PC-3 (cell line): ENCODE measurements around the gene ACVR1. TPM values are rescaled to one million over a fixed set of nuclear protein-coding genes. Genes with fewer than 3 reads are reported as not detected.

Experiments
- ATAC-seq: fragments of 200-7000 bp; cut with Tn5 transposase; 2 replicates; pipeline ENCODE4 v1.9.1; 2020; ENCODE audit warnings: mild to moderate bottlenecking, moderate library complexity
- BruUV-seq: library from RNA; stranded (reverse); fragments of 400-500 nt; replicated peaks from 2 replicates; lab custom pipeline; 2021; lab: Mats Ljungman, UMichigan
- CTCF ChIA-PET: fragments of 300-600 bp; sonication (Branson Sonifier 250); formaldehyde crosslinking; loops from one replicate; lab custom pipeline; 2022; ENCODE audit warnings: antibody characterized with exemption; lab: Charles Lee
- POLR2A ChIA-PET: fragments of 300-600 bp; sonication (Branson Sonifier 250); formaldehyde crosslinking; loops from one replicate; lab custom pipeline; 2022; ENCODE audit warnings: antibody characterized with exemption; ENCODE audit not compliant: unreplicated experiment; lab: Charles Lee
- DNase-seq: peaks from one replicate; pipeline ENCODE4 v3.0.0-alpha.2; 2015
- H2AFZ ChIP-seq: fragments of 300-600 bp; sonication (generic); 2 replicates; pipeline ENCODE4 v1.6.0; 2016; ENCODE audit warnings: antibody characterized with exemption, low read length
- H3F3A ChIP-seq: fragments of 300-600 bp; sonication (generic); one replicate; pipeline ENCODE4 v1.6.0; 2017; ENCODE audit warnings: antibody characterized with exemption, low read length, control low read depth, mild to moderate bottlenecking; ENCODE audit not compliant: unreplicated experiment
- H3K27ac ChIP-seq: fragments of 300-600 bp; sonication (generic); 2 replicates; pipeline ENCODE4 v1.5.1; 2016; ENCODE audit warnings: mild to moderate bottlenecking, low read length
- H3K27me3 ChIP-seq: fragments of 300-600 bp; sonication (generic); 2 replicates; pipeline ENCODE4 v1.6.1; 2016; ENCODE audit warnings: low read length, mixed read lengths
- H3K36me3 ChIP-seq: fragments of 300-600 bp; sonication (generic); 2 replicates; pipeline ENCODE4 v1.6.1; 2016; ENCODE audit warnings: low read depth, mixed run types, low read length, mixed read lengths
- H3K4me1 ChIP-seq: fragments of 300-600 bp; sonication (generic); 2 replicates; pipeline ENCODE4 v1.5.1; 2016; ENCODE audit warnings: low read length; ENCODE audit not compliant: insufficient read depth
- H3K4me2 ChIP-seq: fragments of 300-600 bp; sonication (generic); 2 replicates; pipeline ENCODE4 v1.6.0; 2016; ENCODE audit warnings: low read length
- H3K4me3 ChIP-seq: fragments of 300-600 bp; sonication (generic); 2 replicates; pipeline ENCODE4 v1.5.1; 2016; ENCODE audit warnings: mild to moderate bottlenecking, low read length, mixed read lengths
- H3K79me2 ChIP-seq: fragments of 300-600 bp; sonication (generic); 2 replicates; pipeline ENCODE4 v1.6.1; 2017; ENCODE audit warnings: low read length, mixed read lengths
- H3K9ac ChIP-seq: fragments of 300-600 bp; sonication (generic); 2 replicates; pipeline ENCODE4 v1.6.0; 2016; ENCODE audit warnings: mild to moderate bottlenecking, low read length
- H3K9me2 ChIP-seq: fragments of 300-600 bp; sonication (generic); replicated peaks from 2 replicates; pipeline ENCODE4 v1.6.1; 2016; ENCODE audit warnings: mixed run types, low read length, mixed read lengths
- H3K9me3 ChIP-seq: fragments of 300-600 bp; sonication (generic); 2 replicates; pipeline ENCODE4 v1.6.1; 2016; ENCODE audit warnings: low read length, mixed read lengths
- H4K20me1 ChIP-seq: fragments of 300-600 bp; sonication (generic); 2 replicates; pipeline ENCODE4 v1.6.1; 2016; ENCODE audit warnings: low read length, mixed read lengths
- CTCF ChIP-seq: fragments of 300-600 bp; sonication (generic); conservative IDR thresholded peaks from 2 replicates; pipeline ENCODE4 v1.5.1; 2017; ENCODE audit warnings: antibody characterized with exemption, low read depth, mild to moderate bottlenecking, low read length
- EZH2 ChIP-seq: fragments of 300-600 bp; sonication (generic); IDR thresholded peaks from one replicate; pipeline ENCODE4 v1.6.1; 2017; ENCODE audit warnings: antibody characterized with exemption, mild to moderate bottlenecking, low read length; ENCODE audit not compliant: unreplicated experiment
- EZH2phosphoT487 ChIP-seq: fragments of 300-600 bp; sonication (generic); IDR thresholded peaks from 2 replicates; pipeline ENCODE4 v1.6.1; 2018; ENCODE audit warnings: mild to moderate bottlenecking, antibody characterized with exemption, low read length, borderline replicate concordance
- intact Hi-C: fragments of 100-400 bp; cut with micrococcal nuclease; formaldehyde crosslinking; loops from 2 replicates; pipeline ENCODE4 v1.9.0; 2023
- total RNA-seq: library from RNA; depleted of rRNA; stranded (reverse); fragments of >200 nt; gene quantifications from 2 replicates; pipeline ENCODE4 v1.2.3, GENCODE V29; 2014

ACVR1 gene
- total RNA-seq, 1 experiment from 2014 or later = 6.7 TPM

DNA sequence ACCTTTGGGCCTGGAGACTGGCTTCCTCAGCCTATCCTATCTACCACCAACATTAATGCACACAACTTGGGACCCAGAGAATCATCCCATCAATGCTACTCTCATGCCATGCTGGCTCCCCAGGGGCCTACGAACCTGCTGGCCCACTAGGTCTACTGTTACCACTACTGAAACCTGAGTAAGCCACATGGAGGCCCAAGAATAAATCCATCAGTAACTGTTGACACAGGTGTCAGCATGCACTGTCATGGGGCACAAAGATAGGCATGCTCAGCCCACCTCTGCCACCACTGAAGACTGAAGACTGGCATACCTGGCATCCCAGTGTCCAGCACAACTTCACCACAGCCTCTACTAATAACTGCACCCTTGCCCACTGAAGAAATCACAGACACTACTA lies 176.3 kb downstream of the ACVR1 start:
- no peaks in the 10 kb centered on the region for H3K9me2 ChIP-seq
- H3K9me3 ChIP-seq = no peaks in the 10 kb centered on the region
- no peak overlapping the region for H3K4me2 ChIP-seq
- H3K36me3 ChIP-seq = no peaks in the 10 kb centered on the region
- CTCF ChIA-PET = no interaction called here
- TF ChIP-seq CTCF = no peak
- TF ChIP-seq EZH2 = no peak
- no peak for TF ChIP-seq EZH2phosphoT487
- intact Hi-C loops = no loop called here
- ATAC-seq (no peak), DNase-seq (no peak)
- POLR2A ChIA-PET = no interaction called here
- H3K79me2 ChIP-seq = no peaks in the 10 kb centered on the region
- no peaks in the 10 kb centered on the region for H3K27me3 ChIP-seq
- no TSS peak for BruUV-seq
- H2AFZ ChIP-seq = no peak overlapping the region
- H3K9ac ChIP-seq = no peak overlapping the region
- no peak overlapping the region for H3K4me3 ChIP-seq
- no peaks in the 10 kb centered on the region for H4K20me1 ChIP-seq
- no peaks in the 10 kb centered on the region for H3F3A ChIP-seq
- no peaks in the 10 kb centered on the region for H3K4me1 ChIP-seq
- H3K27ac ChIP-seq = no peak overlapping the region

DNA sequence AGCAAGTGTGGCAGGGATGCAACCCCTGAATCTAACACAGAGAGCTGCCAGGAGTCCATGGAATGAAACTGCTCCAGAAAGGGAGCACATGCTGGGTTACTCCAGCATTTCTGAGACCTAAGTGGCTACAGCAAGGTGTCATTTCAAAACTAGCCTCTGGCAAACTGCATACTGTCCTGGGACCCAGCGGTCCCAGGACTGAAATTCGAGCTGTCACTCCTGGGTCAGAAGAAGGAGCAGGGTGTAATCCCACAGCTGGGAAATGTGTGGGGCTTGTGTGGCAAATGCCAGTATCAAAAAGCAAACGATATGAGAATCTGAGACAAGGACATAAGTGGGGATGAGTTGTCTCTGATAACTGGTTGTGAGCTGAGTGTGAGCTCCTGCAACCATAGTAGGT lies 177.1 kb downstream of the ACVR1 start:
- no peak overlapping the region for H3K4me2 ChIP-seq
- no peak overlapping the region for H3K4me3 ChIP-seq
- intact Hi-C loops = no loop called here
- H3K36me3 ChIP-seq = no peaks in the 10 kb centered on the region
- H3F3A ChIP-seq = no peaks in the 10 kb centered on the region
- H2AFZ ChIP-seq = no peak overlapping the region
- H3K27ac ChIP-seq = no peak overlapping the region
- no peaks in the 10 kb centered on the region for H4K20me1 ChIP-seq
- DNase-seq (no peak), ATAC-seq (no peak)
- no peak overlapping the region for H3K9ac ChIP-seq
- H3K9me3 ChIP-seq = no peaks in the 10 kb centered on the region
- ChIA-PET POLR2A (no interaction called here), CTCF (interaction anchor here (0.6 kb wide), 1 partner anchor 321 kb away, joined by 4 read pairs; no protein-coding TSS in a partner anchor)
- BruUV-seq = no TSS peak
- H3K27me3 ChIP-seq = no peaks in the 10 kb centered on the region
- TF ChIP-seq EZH2phosphoT487 = no peak
- TF ChIP-seq CTCF = no peak
- no peak for TF ChIP-seq EZH2
- H3K4me1 ChIP-seq = no peaks in the 10 kb centered on the region
- H3K79me2 ChIP-seq = no peaks in the 10 kb centered on the region
- no peaks in the 10 kb centered on the region for H3K9me2 ChIP-seq

DNA sequence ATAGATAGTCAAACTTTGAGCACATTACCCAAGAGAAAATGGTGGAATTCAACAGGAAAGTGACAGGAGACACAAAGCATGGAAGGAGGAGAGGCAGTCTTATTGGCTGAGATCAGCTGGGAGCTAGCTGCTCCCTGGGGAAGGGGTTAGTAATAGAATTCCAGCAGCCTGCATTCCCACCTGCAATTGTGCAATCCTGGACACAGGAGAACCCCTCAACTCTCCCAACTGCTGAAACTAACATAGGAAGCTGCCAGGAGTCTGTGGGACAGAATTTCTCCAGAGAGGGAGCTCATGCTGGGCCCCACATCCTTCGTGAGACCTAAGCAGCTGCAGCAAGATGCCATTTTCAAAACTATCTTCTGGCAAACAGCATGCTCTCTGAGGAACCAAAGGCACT lies 177.7 kb downstream of the ACVR1 start:
- POLR2A ChIA-PET = no interaction called here
- Histone ChIP-seq H3K79me2 (no peaks in the 10 kb centered on the region), H3K4me1 (peaks cover 5% of the 10 kb centered on the region), H3K9me3 (no peaks in the 10 kb centered on the region), H3K27ac (no peak overlapping the region), H3K4me2 (no peak overlapping the region), H3K36me3 (no peaks in the 10 kb centered on the region), H2AFZ (no peak overlapping the region), H4K20me1 (no peaks in the 10 kb centered on the region), H3K9me2 (no peaks in the 10 kb centered on the region), H3F3A (no peaks in the 10 kb centered on the region), H3K27me3 (no peaks in the 10 kb centered on the region), H3K9ac (no peak overlapping the region), H3K4me3 (no peak overlapping the region)
- ATAC-seq = no peak
- no peak for DNase-seq
- CTCF ChIA-PET = interaction anchor here (0.6 kb wide), 1 partner anchor 321 kb away, joined by 4 read pairs; no protein-coding TSS in a partner anchor
- intact Hi-C loops = no loop called here
- TF ChIP-seq CTCF (no peak), EZH2phosphoT487 (no peak), EZH2 (no peak)
- no TSS peak for BruUV-seq
